ENCODE measurements around the gene STUB1. TPM values are rescaled to one million over a fixed set of nuclear protein-coding genes. Genes with fewer than 3 reads are reported as not detected.
A peak's percentile ranks its signal among the peaks of the same experiment; 100 is the strongest.

Gene STUB1
- total and polyA plus RNA-seq, 2 of the 8 experiments (the other 6 are each of a cell fraction or from before 2014, with no cell fraction given): 89.9 to 103 TPM

GRCh38 chr16:679814-680624, at the start of gene STUB1 (continued):
- TF ChIP-seq KDM4A (IDR thresholded peaks at IDR 0.05; ENCODE audit: low read depth, low read length, severe bottlenecking) (peak; percentile 51), EP300 (IDR thresholded peaks at IDR 0.05; ENCODE audit: borderline replicate concordance in 1 of 2, low read depth in 2 of 2, low read length in 2 of 2) (no peak), TCF12 (IDR thresholded peaks at IDR 0.05; ENCODE audit: low read depth, low read length) (no peak), POLR2AphosphoS5 (IDR thresholded peaks at IDR 0.05; ENCODE audit: low read depth, low read length) (0 out of 2 replicates have a peak, but pooled peaks have one; percentile 15), KDM1A (IDR thresholded peaks at IDR 0.05; ENCODE audit: borderline replicate concordance, low read length) (0 out of 2 replicates have a peak, but pooled peaks have one; percentile 10), CREB1 (IDR thresholded peaks at IDR 0.05) (no peak; the same call in 1 of the 2 replicates), RNF2 (IDR thresholded peaks at IDR 0.05; ENCODE audit: borderline replicate concordance, low read depth, low read length, missing control alignments, poor library complexity, severe bottlenecking) (no peak), SRF (IDR thresholded peaks at IDR 0.05; ENCODE audit: low read depth, low read length) (no peak), ASH2L (IDR thresholded peaks at IDR 0.05; ENCODE audit: low read length) (peak; percentile 40), GABPA (IDR thresholded peaks at IDR 0.05; ENCODE audit: borderline replicate concordance, insufficient read depth, low read length) (no peak), TEAD4 (IDR thresholded peaks at IDR 0.05; ENCODE audit: low read depth, low read length) (no peak), CBX5 (IDR thresholded peaks at IDR 0.05; ENCODE audit: low read depth, low read length) (no peak), ATF3 (IDR thresholded peaks at IDR 0.05; ENCODE audit: insufficient read depth, low read depth, low read length) (no peak), SIX5 (IDR thresholded peaks at IDR 0.05; ENCODE audit: low read depth, low read length) (no peak), TBP (IDR thresholded peaks at IDR 0.05; ENCODE audit: low read depth, low read length) (peak; percentile 51; the same call in 1 of the 2 replicates), USF2 (IDR thresholded peaks at IDR 0.05; ENCODE audit: low read length) (no peak), HDAC2 (IDR thresholded peaks at IDR 0.05; ENCODE audit: borderline replicate concordance in 1 of 2, low read depth in 2 of 2, low read length in 2 of 2) (no peak; a peak in 1 of 4 replicates), SAP30 (IDR thresholded peaks at IDR 0.05; ENCODE audit: insufficient read depth, insufficient replicate concordance, low read length) (no peak), RAD21 (IDR thresholded peaks at IDR 0.05 in 1 of 2, conservative IDR thresholded peaks at IDR 0.05 in 1 of 2; ENCODE audit: low read depth in 2 of 2, low read length in 2 of 2) (no peak), BCL11A (IDR thresholded peaks at IDR 0.05; ENCODE audit: low read depth in 2 of 2, low read length in 2 of 2) (no peak), MAFK (IDR thresholded peaks at IDR 0.05; ENCODE audit: low read depth, low read length) (no peak)
